HCT116 (cell line): Measurements from ENCODE around the gene SNCAIP. TPM values are rescaled to one million over a fixed set of nuclear protein-coding genes. Genes with fewer than 3 reads are reported as not detected.

Experiments used
- ATAC-seq: fragments of 200-7000 bp; cut with Tn5 transposase; 2 replicates; pipeline ENCODE4 v1.9.1; 2020; ENCODE audit warnings: mild to moderate bottlenecking, moderate library complexity
- BruUV-seq: library from RNA; stranded (reverse); fragments of 400-500 nt; replicated peaks from 2 replicates; lab custom pipeline; 2021; lab: Mats Ljungman, UMichigan
- CTCF ChIA-PET: fragments of 300-600 bp; sonication (Branson Sonifier 250); formaldehyde crosslinking; loops from one replicate; lab custom pipeline; 2021; ENCODE audit warnings: antibody characterized with exemption; lab: Charles Lee
- POLR2A ChIA-PET: fragments of 300-600, 350-600 bp; sonication (Branson Sonifier 250); formaldehyde crosslinking; loops from one replicate; lab custom pipeline; 2021; ENCODE audit warnings: antibody characterized with exemption; lab: Charles Lee
- RAD21 ChIA-PET, 2 experiments: fragments of 300-600 bp; sonication (Branson Sonifier 250); formaldehyde crosslinking; loops; one replicate each; lab custom pipeline; 2023; ENCODE audit warnings: low total read pairs in 2 of 2; ENCODE audit not compliant: uncharacterized antibody in 2 of 2, unreplicated experiment in 2 of 2, low non-redundant PET in 1 of 2; lab: Charles Lee
- DNase-seq: peaks from one replicate; pipeline ENCODE4 v3.0.0-alpha.2; 2010; ENCODE audit warnings: low read depth, low spot score
- H2AFZ ChIP-seq: fragments of 200-600 bp; shearing (Covaris generic), sonication (generic); 2 replicates; pipeline ENCODE4 v1.6.1; 2017; ENCODE audit warnings: low read depth, mixed run types, mixed read lengths, antibody characterized with exemption, low read length; ENCODE audit not compliant: poor library complexity, severe bottlenecking
- H3K27ac ChIP-seq: 2 replicates; pipeline ENCODE4 v1.5.1; 2012; ENCODE audit warnings: low read depth, low read length
- H3K27me3 ChIP-seq: fragments of 200-600 bp; sonication (generic); 2 replicates; pipeline ENCODE4 v1.6.1; 2016; ENCODE audit warnings: mixed run types, low read length, mixed read lengths; ENCODE audit not compliant: insufficient read depth
- H3K36me3 ChIP-seq, 2 experiments: fragments of 200-500 bp in 1 of 2; fragments of 200-600 bp in 1 of 2; sonication (Bioruptor generic) in 1 of 2; sonication (generic) in 1 of 2; 2 replicates each; pipeline versions ENCODE4 v1.5.1 to v1.6.1; 2014 to 2016; ENCODE audit warnings: low read length in 2 of 2, inconsistent platforms in 1 of 2, mixed read lengths in 1 of 2, mixed run types in 1 of 2; ENCODE audit not compliant: insufficient read depth in 2 of 2, control insufficient read depth in 1 of 2
- H3K4me1 ChIP-seq, 2 experiments: fragments of 200-600 bp in 1 of 2; sonication (generic) in 1 of 2; 2 replicates each; pipeline versions ENCODE4 v1.5.1 to v1.6.1; 2012 to 2017; ENCODE audit warnings: low read length in 2 of 2, inconsistent platforms in 1 of 2, mild to moderate bottlenecking in 1 of 2, mixed read lengths in 1 of 2, mixed run types in 1 of 2, moderate library complexity in 1 of 2; ENCODE audit not compliant: insufficient read depth in 2 of 2, control insufficient read depth in 1 of 2
- H3K4me2 ChIP-seq: fragments of 200-600 bp; sonication (generic); 2 replicates; pipeline ENCODE4 v1.6.1; 2017; ENCODE audit warnings: mixed run types, low read length, mixed read lengths
- H3K4me3 ChIP-seq, 2 experiments: fragments of 200-600 bp in 1 of 2; sonication (generic) in 1 of 2; replicated peaks in 1 of 2; 2 replicates each; pipeline ENCODE4 v1.5.1; 2011 to 2016; ENCODE audit warnings: low read length in 2 of 2, control low read depth in 1 of 2, low read depth in 1 of 2, mild to moderate bottlenecking in 1 of 2, mixed read lengths in 1 of 2, mixed run types in 1 of 2
- H3K79me2 ChIP-seq: fragments of 200-600 bp; sonication (generic); 2 replicates; pipeline ENCODE4 v1.6.1; 2017; ENCODE audit warnings: mild to moderate bottlenecking, mixed run types, low read length, moderate library complexity, mixed read lengths; ENCODE audit not compliant: insufficient read depth
- H3K9ac ChIP-seq: fragments of 200-600 bp; sonication (generic); 2 replicates; pipeline ENCODE4 v1.6.1; 2016; ENCODE audit warnings: low read length, mixed read lengths
- H3K9me2 ChIP-seq: fragments of 200-600 bp; sonication (generic), shearing (Covaris generic); 2 replicates; pipeline ENCODE4 v1.6.1; 2017; ENCODE audit warnings: mixed run types, mild to moderate bottlenecking, moderate library complexity; ENCODE audit not compliant: insufficient read depth
- H3K9me3 ChIP-seq, 2 experiments: fragments of 200-500 bp in 1 of 2; fragments of 200-600 bp in 1 of 2; sonication (Bioruptor generic) in 1 of 2; sonication (generic) in 1 of 2; 2 replicates each; pipeline ENCODE4 v1.6.1; 2014 to 2017; ENCODE audit warnings: low read length in 2 of 2, mixed read lengths in 2 of 2, inconsistent platforms in 1 of 2, low read depth in 1 of 2, mild to moderate bottlenecking in 1 of 2, mixed run types in 1 of 2, moderate library complexity in 1 of 2; ENCODE audit not compliant: control insufficient read depth in 1 of 2, insufficient read depth in 1 of 2
- H4K20me1 ChIP-seq: fragments of 200-600 bp; sonication (generic), shearing (Covaris generic); 2 replicates; pipeline ENCODE4 v1.6.1; 2017; ENCODE audit warnings: mixed run types, mild to moderate bottlenecking, moderate library complexity; ENCODE audit not compliant: insufficient read depth
- ATF3 ChIP-seq: IDR thresholded peaks from 2 replicates; pipeline ENCODE4 v1.6.1; 2012
- EGR1 ChIP-seq: IDR thresholded peaks from 2 replicates; pipeline ENCODE4 v1.6.1; 2012; ENCODE audit warnings: low read depth
- ELF1 ChIP-seq: IDR thresholded peaks from 2 replicates; pipeline ENCODE4 v1.6.1; 2012; ENCODE audit warnings: low read depth, borderline replicate concordance
- EZH2phosphoT487 ChIP-seq: fragments of 200-600 bp; IDR thresholded peaks from 2 replicates; pipeline ENCODE4 v1.6.1; 2018; ENCODE audit warnings: antibody characterized with exemption, borderline replicate concordance
- FOSL1 ChIP-seq: IDR thresholded peaks from 2 replicates; pipeline ENCODE4 v1.6.1; 2012; ENCODE audit warnings: low read depth
- MAX ChIP-seq: IDR thresholded peaks from 2 replicates; pipeline ENCODE4 v1.6.1; 2012
- POLR2A ChIP-seq: IDR thresholded peaks from 2 replicates; pipeline ENCODE4 v1.7.0; 2011; ENCODE audit warnings: borderline replicate concordance; ENCODE audit not compliant: insufficient read depth, insufficient read length; ENCODE audit errors: extremely low read depth
- RAD21 ChIP-seq: IDR thresholded peaks from 2 replicates; pipeline ENCODE4 v1.6.1; 2012; ENCODE audit warnings: low read depth, mild to moderate bottlenecking
- SIN3A ChIP-seq: IDR thresholded peaks from 2 replicates; pipeline ENCODE4 v1.6.1; 2012; ENCODE audit warnings: low read depth
- SP1 ChIP-seq: IDR thresholded peaks from 2 replicates; pipeline ENCODE4 v1.6.1; 2012; ENCODE audit warnings: low read depth
- SRF ChIP-seq: IDR thresholded peaks from 2 replicates; pipeline ENCODE4 v1.6.1; 2012; ENCODE audit warnings: low read depth
- TCF7L2 ChIP-seq: IDR thresholded peaks from 2 replicates; pipeline ENCODE4 v1.7.0; 2011; ENCODE audit warnings: borderline replicate concordance, inconsistent platforms; ENCODE audit not compliant: insufficient read depth, insufficient read length; ENCODE audit errors: extremely low read depth
- ZFX ChIP-seq: fragments of 450-650 bp; IDR thresholded peaks from 2 replicates; pipeline ENCODE4 v1.6.1; 2017
- ZNF274 ChIP-seq: fragments of 200-500 bp; sonication (Bioruptor generic); IDR thresholded peaks from 2 replicates; pipeline ENCODE4 v1.6.1; 2014; ENCODE audit warnings: mild to moderate bottlenecking, low read depth, low read length, inconsistent platforms
- intact Hi-C: fragments of 100-400 bp; cut with micrococcal nuclease; formaldehyde crosslinking; loops from 2 replicates; pipeline ENCODE4 v1.10.0; 2022
- total RNA-seq: library from RNA; stranded (reverse); gene quantifications from one replicate; pipeline ENCODE4 v1.2.1, GENCODE V29; 2021; ENCODE audit not compliant: unreplicated experiment

Gene SNCAIP
- total RNA-seq, 1 experiment from 2014 or later, result not detected

- Histone ChIP-seq H3K36me3 (no peaks in the 10 kb centered on the region), H3K4me2 (no peak overlapping the region), H3K9ac (no peak overlapping the region), H2AFZ (no peak overlapping the region), H3K9me2 (no peaks in the 10 kb centered on the region), H3K9me3 (no peaks in the 10 kb centered on the region), H3K27me3 (no peaks in the 10 kb centered on the region), H3K4me3 (no peak overlapping the region), H4K20me1 (no peaks in the 10 kb centered on the region), H3K4me1 (no peaks in the 10 kb centered on the region), H3K79me2 (no peaks in the 10 kb centered on the region), H3K27ac (no peak overlapping the region)
- TF ChIP-seq SRF (no peak), SP1 (no peak), POLR2A (no peak), RAD21 (no peak), FOSL1 (no peak), SIN3A (no peak), TCF7L2 (no peak), EZH2phosphoT487 (no peak), ELF1 (no peak), MAX (no peak), EGR1 (no peak), ZNF274 (no peak), ZFX (no peak), ATF3 (no peak)
- ChIA-PET CTCF (interaction anchor here (0.9 to 1.5 kb wide), 2 partner anchors 11 to 14 kb away, joined by 3 to 5 read pairs; no protein-coding TSS in a partner anchor), RAD21 (no interaction called here), POLR2A (no interaction called here)
- DNase-seq (no peak), ATAC-seq (no peak)
- BruUV-seq, result no TSS peak
- intact Hi-C loops, result no loop called here
Measured at GRCh38 chr5:122401976-122402725, 90.1 kb downstream of the SNCAIP start.
